ENCODE results near the gene ERG28. TPM values are rescaled to one million over a fixed set of nuclear protein-coding genes. Genes with fewer than 3 reads are reported as not detected.
"Not testable (repeated sequence)": the region's sequence is repeated elsewhere in the genome, so short reads cannot be mapped to it uniquely, and the experiment has no call there.

ERG28 gene, protein sequence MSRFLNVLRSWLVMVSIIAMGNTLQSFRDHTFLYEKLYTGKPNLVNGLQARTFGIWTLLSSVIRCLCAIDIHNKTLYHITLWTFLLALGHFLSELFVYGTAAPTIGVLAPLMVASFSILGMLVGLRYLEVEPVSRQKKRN
- total RNA-seq = 10 to 100 TPM; 18.0 to 18.7 TPM

DNA sequence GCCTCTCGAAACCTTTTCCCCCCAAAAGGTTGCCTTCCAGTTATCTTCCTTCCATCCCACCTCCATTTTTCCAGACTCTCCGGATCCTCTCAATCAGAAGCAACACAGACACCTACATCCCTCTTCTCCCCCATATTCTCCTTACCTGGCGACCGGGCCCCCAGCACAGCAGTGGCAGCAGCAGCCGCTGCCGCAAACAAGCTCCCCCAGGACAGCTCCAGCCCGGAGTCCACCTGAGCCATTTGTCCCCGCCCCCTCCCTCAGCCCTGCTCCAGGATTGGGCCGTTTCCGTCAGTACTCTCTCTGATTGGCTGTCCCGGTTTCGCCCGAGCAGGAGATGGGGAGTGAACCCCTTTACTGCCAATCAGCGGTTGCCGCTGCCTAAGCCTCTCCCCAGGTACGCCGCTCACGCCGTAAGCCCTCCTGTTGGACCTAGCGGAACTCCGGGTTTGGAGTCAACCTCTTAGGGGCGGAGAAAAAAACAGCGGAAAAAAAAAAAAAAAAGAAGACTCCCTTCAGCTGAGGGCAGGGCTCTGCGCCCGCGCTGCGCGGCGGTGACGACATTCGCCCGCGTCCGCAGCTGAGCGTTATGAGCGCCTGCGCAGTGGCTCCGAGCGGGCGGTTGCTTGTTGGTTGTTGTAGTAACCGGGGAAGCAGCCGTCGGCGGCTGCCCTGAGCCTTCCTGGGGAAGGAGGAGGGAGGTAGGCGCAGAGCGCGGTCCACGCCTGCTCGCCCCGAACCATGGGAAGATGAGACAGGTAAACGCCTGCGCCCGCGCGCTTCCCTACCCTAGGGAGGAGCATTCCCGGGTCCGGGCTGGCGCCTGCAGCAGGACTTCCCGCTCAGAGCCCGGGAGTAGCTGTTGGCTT is at the start of gene ERG28, which contains the start of gene TTLL5:
ERG28 (minus strand) TSS at position 247 of the 869 bp plus-strand sequence. CDS start 3,374 bp downstream, outside the sequence.
TTLL5 (plus strand) TSS at position 617 of the 869 bp plus-strand sequence. CDS start 1,904 bp downstream, outside the sequence.
- CTCF ChIA-PET = interaction anchor here (0.6 to 1.6 kb wide), 7 partner anchors 9 to 716 kb away, joined by 3 to 5 read pairs (median 4); no protein-coding TSS in a partner anchor

GRCh38 chr14:75709207-75709812 is 48.6 kb upstream of the ERG28 start:
- CTCF ChIA-PET = interaction anchor here (0.6 to 2.9 kb wide), 15 partner anchors 37 to 297 kb away, joined by 3 to 15 read pairs (median 4); partner anchors contain the start of genes FLVCR2, IFT43 and TGFB3

More for the DNA sequence above, at the start of gene ERG28, which contains the start of gene TTLL5:
- POLR2A ChIA-PET = interaction anchor here (0.6 to 1.4 kb wide), 4 partner anchors 12 to 140 kb away, joined by 3 to 5 read pairs (median 4); no protein-coding TSS in a partner anchor

GRCh38 chr14:75705014-75705413 is 44.3 kb upstream of the ERG28 start:
- CTCF ChIA-PET = no interaction called here
- POLR2A ChIA-PET = no interaction called here

More at GRCh38 chr14:75709207-75709812, 48.6 kb upstream of the ERG28 start:
- POLR2A ChIA-PET = interaction anchor here (0.7 kb wide), 1 partner anchor 29 kb away, joined by 11 read pairs; no protein-coding TSS in a partner anchor

- ChIA-PET POLR2A (no interaction called here), CTCF (no interaction called here)
Measured at GRCh38 chr14:75703467-75703866, 42.8 kb upstream of the ERG28 start.

GRCh38 chr14:75702616-75703261 is 42.1 kb upstream of the ERG28 start:
- ChIA-PET CTCF (no interaction called here), POLR2A (no interaction called here)

GRCh38 chr14:75702122-75702521 is 41.4 kb upstream of the ERG28 start:
- POLR2A ChIA-PET = no interaction called here
- CTCF ChIA-PET = interaction anchor here (1.1 kb wide), 1 partner anchor 8 kb away, joined by 3 read pairs; no protein-coding TSS in a partner anchor

DNA sequence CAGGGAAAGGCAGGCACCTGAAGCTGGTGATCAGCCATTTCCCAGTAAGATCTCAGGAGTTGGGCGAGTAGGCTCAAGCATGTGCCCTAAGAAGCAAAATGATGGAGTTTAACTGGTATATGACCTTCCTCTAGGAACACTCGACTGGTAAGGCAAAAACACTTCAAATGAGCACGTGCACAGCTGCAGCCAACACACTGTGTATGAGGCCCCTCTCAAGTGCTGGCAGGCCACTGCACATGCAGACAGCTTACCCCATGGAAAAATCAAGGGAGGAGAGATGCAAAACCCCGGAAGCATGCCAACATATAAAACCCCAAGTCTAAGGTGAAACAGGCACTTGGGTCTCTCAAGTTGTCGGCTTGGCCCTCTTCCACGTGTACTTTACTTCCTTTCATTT is 39.6 kb upstream of the ERG28 start:
- CTCF ChIA-PET = no interaction called here

DNA sequence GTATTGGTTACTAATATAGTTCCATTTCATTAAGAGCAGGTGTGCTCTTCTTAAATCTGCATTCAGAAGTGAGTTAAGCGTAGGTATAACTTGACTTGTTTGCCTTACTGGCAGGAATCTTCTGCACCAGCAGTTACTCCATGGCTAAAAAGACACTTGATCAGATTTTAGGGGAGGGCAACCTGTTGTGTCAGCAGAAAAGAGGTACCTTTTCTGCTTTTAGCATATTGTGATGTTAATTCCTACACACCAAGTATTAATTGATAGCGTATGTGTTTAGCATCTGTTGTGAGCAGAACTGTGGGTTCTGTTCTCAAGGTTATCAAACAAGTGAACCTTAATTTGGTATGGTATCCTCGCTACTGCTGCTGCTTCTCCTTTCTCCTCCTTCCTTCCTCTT is 38.7 kb upstream of the ERG28 start:
- ChIA-PET POLR2A (no interaction called here), CTCF (no interaction called here)

More for the DNA sequence above, 39.6 kb upstream of the ERG28 start:
- POLR2A ChIA-PET = no interaction called here

- ChIA-PET CTCF (interaction anchor here (1.1 kb wide), 1 partner anchor 21 kb away, joined by 3 read pairs; no protein-coding TSS in a partner anchor), POLR2A (no interaction called here)
Measured at GRCh38 chr14:75697918-75698317, 37.2 kb upstream of the ERG28 start.

- CTCF ChIA-PET = no interaction called here
- POLR2A ChIA-PET = no interaction called here
Measured at GRCh38 chr14:75697386-75697785, 36.7 kb upstream of the ERG28 start.

DNA sequence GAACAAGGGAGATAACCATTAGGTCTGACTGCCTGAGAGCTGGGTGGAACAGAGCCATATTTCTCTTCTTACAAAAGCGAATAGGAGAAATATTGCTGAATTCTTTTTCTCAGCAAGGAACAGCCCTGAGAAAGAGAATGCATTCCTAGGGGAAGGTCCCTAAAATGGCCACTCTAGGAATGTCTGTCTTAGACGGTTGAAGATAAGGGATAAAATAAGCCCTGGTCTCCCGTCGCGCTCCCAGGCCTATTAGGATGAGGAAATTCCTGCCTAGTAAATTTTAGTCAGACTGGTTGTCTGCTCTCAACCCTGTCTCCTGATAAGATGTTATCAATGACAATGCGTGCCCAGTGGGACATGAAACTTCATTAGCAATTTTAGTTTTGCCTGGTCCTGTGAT is 34.3 kb upstream of the ERG28 start:
- CTCF ChIA-PET, POLR2A ChIA-PET: not testable (repeated sequence)

DNA sequence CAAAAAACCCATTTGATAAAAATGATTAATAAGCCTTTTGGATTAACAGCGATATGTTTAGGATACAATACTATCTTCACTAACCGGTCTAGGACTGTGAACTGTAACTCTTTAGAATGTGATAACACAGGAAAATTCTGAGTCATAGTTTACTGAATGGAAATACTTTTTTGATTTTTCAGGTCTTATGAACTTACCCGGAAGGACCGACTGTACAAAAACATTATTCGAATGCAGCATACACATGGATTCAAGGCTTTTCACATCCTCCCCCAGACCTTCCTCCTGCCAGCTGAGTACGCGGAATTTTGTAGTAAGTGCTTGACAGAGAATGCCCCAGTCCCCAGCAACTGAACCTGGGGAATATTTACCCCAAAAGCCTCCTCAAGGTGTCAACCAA is 29.3 kb upstream of the ERG28 start:
- ChIA-PET CTCF (no interaction called here), POLR2A (no interaction called here)

DNA sequence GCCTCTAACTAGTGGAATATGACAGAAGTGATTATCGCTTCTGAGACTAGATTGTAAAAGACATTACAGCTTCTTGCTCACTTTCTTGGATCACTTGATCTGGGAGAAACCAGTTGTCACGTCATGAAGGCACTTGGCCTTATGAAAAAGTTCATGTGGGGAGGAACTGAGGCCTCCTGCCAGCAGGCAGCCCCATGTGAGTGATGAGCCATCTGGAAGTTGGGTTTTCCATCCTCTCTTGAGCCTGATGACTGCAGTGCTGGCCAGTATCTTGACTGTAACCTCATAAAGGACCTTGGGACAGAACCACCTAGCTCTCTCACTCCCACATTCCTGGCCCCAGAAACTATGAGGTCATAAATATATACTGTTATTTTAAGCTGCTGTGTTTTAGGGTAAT is 28.3 kb upstream of the ERG28 start:
- POLR2A ChIA-PET = no interaction called here
- CTCF ChIA-PET = no interaction called here

DNA sequence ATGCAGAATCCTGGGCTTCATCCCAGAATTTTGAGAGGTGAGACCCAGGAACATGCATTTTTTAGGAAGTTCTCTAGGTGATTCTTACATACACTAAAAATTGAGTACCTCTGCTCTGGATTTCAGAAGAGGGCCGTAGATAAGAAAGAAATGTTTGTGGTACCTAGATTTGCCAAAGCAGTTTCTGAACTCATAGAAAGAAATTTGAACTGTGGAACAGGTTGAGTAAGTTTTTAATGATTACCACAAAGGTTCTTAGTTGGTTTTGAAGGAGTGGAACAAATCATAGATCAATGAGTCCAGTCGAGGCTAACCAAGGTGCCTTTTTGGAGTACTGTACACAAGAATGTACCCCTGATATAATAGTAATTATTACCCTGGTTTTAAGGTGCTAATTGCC is 25.2 kb upstream of the ERG28 start:
- ChIA-PET CTCF (no interaction called here), POLR2A (no interaction called here)

GRCh38 chr14:75675265-75675960 is 14.7 kb upstream of the ERG28 start:
- ChIA-PET POLR2A (no interaction called here), CTCF (no interaction called here)

DNA sequence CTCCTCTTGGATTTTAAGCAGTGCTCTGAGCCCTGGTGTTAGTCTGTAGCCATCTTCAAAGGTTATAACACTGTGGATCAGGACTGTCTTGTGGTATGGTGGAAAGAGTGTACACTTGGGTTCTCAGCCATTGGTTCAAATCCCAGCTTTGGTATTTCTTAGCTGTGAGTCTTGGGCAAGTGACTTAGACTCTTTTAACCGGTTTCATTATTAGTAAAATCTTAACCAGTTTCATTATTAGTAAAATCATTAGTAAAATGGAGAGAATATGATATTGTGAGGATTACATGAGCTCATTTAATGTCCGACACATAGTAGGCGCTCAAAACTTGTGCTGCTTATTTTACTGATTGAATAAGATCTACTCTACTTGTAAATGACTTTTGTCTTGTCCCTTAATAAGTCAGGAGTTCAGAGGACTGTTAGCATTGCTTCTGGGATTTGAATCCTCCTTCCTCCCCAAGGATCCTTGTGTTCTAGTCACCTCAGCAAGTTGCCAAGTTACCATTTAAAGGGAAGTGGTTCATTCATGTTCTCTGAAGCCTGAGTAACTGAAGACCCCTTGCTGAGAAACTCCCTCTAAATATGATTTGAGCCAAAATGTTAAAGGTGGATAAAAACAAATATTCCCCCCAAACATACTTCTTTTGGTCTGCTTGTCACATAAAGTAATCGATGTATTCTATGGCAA is 12.8 kb upstream of the ERG28 start:
- ChIA-PET POLR2A (interaction anchor here (0.6 to 0.9 kb wide), 3 partner anchors 12 to 156 kb away, joined by 3 to 5 read pairs (median 3); no protein-coding TSS in a partner anchor), CTCF (interaction anchor here (1.1 kb wide), 1 partner anchor 17 kb away, joined by 3 read pairs; no protein-coding TSS in a partner anchor)

DNA sequence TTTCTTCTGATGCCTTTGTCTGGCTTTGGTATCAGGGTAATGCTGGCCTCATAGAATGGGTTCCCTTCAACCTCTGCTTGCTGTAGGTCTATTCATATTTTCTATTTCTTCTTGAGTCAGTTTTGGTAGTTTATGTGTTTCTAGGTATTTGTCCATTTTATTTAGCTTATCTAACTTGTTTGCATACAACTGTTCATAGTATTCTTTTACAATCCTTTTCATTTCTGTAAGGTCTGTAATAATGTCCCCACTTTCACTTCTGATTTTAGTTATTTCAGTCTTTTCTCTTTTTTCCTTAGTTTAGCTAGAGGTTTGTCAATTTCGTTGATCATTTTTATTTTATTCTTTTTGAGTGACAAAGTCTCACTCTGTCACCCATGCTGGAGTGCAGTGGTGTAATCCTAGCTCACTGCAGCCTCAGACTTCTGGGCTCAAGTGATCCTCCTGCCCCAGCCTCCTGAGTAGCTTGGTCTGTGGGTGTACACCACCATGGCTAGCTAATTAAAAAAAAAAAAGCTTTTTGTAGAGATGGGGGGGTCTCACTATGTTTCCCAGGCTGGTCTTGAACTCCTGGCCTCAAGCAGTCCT is 12.0 kb upstream of the ERG28 start:
- ChIA-PET CTCF (interaction anchor here (0.7 to 1.1 kb wide), 2 partner anchors 16 to 36 kb away, joined by 3 read pairs; no protein-coding TSS in a partner anchor), POLR2A (interaction anchor here (0.6 to 0.9 kb wide), 2 partner anchors 11 to 35 kb away, joined by 3 read pairs; no protein-coding TSS in a partner anchor)

Measured in activated CD8-positive, alpha-beta memory T cell treated with anti-CD3 and anti-CD28 coated beads for 36 hours (primary cell).